NK-92 (cell line): Measurements from ENCODE around the gene C1QTNF9B.
"Not testable (repeated sequence)": the region's sequence is repeated elsewhere in the genome, so short reads cannot be mapped to it uniquely, and the experiment has no call there.

Experiments used
- DNase-seq: peaks from one replicate; lab custom pipeline; 2025; ENCODE audit not compliant: unreplicated experiment; lab: John Stamatoyannopoulos, UW

C1QTNF9B gene

DNA sequence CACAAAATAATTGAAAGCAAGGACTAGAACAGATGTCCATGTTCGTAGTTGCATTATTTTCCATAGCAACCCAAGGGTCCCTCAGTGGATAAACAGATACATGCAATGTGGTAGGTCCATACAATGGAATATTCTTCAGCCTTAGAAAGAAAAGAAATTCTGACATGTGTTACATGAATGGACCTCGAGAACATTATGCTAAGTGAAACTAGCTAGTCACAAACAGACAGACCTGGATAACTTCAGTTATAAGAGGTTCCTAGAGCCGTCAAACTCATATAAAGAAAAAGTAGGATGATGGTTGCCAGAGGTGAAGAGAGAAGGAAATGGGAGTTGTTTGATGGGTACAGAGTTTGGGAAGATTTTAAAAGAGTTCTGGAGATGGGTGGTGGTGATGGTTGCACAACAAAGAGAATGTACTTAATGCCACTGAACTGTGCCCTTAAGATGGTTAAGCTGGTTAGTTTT is at the start of gene C1QTNF9B:
Gene C1QTNF9B, minus strand, starts transcription at position 51 of the 468 bp plus-strand sequence.
- not testable (repeated sequence) for DNase-seq

DNA sequence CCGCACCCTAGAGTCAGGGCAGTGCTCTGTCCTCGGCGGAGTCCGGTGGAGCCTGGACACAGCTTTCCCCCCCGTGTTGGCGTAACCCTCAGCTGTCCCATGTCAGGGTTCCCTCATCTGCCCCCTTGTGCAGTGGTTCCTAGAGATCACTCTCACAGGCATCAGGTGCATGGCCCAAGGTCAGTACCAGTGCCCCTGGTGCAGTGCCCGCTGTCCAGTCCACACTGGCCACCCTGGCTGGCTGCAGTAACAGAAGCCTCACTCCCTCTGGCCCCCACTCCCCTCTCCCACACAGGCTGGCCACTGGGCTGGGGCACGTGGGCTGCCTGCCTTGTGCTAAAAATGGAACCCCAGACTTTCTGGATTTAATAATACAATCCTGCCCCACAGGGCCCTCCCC is 49.6 kb upstream of the C1QTNF9B start:
- DNase-seq: no peak

GRCh38 chr13:23946067-23946466 is 48.8 kb upstream of the C1QTNF9B start:
- no peak for DNase-seq

- no peak for DNase-seq
Observed at GRCh38 chr13:23945612-23946011, 48.3 kb upstream of the C1QTNF9B start.

- no peak for DNase-seq
Observed at GRCh38 chr13:23941211-23941610, 43.9 kb upstream of the C1QTNF9B start.

GRCh38 chr13:23939666-23940065 is 42.4 kb upstream of the C1QTNF9B start:
- not testable (repeated sequence) for DNase-seq

- DNase-seq: no peak
Observed at GRCh38 chr13:23934520-23934919, 37.2 kb upstream of the C1QTNF9B start.

DNA sequence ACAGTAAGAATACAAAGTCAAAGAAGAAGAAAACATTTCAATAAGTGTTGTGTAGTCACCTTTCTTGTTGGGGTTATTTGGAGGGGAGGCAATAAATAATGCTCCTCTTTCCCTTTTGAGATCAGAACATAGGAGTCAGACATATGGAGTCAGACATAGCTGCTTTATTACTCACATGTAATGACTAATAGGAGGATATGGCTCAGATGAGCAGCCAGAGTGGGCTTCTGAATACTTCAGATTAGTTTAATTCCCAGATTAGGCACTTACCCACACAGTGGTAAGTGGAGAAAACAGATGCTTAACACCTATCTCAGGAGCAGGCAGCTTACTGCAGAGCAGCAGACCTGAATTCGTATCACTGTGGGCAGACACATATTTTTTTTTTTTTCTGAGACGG is 31.7 kb upstream of the C1QTNF9B start:
- DNase-seq: no peak

GRCh38 chr13:23923031-23923430 is 25.7 kb upstream of the C1QTNF9B start:
- DNase-seq: no peak

GRCh38 chr13:23922005-23922932 is 25.0 kb upstream of the C1QTNF9B start:
- DNase-seq: no peak

DNA sequence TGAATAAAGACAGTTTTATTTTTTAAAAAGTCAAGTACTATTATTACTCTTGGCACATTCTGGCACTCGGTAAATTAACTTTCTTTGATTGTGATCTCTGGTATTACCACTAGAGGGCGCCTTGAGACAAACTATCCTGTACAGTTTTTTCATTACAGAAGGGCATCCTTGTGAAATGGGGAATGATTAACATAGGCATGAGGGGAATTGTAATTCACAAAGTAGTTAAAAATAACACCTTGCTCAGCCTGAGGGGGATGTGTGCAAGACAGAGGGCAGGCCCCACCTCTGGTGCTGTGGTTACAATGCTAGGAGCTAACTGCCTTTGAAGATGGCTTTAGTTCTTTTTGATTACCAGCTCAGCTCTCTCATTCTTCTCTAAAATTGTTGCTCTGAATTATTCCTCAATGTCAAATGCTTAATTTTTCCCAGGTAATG is 24.2 kb upstream of the C1QTNF9B start:
- DNase-seq: no peak

DNA sequence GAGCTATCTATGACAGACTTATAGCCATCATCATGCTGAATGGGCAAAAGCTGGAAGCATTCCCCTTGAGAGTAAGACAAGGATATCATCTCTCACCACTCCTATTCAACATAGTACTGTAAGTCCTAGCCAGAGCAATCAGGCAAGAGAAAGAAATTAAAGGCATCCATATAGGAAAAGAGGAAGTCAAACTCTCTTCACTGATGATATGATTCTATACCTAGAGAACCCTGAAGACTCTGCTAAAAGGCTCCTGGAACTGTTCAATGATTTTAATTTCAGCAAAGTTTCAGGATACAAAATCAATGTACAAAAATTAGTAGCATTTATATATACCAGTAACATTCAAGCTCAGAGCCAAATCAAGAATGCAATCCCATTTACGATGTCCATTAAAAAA is 21.7 kb upstream of the C1QTNF9B start:
- DNase-seq: no peak

GRCh38 chr13:23918208-23918607 is 20.9 kb upstream of the C1QTNF9B start:
- no peak for DNase-seq

- no peak for DNase-seq
Observed at GRCh38 chr13:23915308-23915707, 18.0 kb upstream of the C1QTNF9B start.

- no peak for DNase-seq
Observed at GRCh38 chr13:23912469-23912868, 15.2 kb upstream of the C1QTNF9B start.

DNA sequence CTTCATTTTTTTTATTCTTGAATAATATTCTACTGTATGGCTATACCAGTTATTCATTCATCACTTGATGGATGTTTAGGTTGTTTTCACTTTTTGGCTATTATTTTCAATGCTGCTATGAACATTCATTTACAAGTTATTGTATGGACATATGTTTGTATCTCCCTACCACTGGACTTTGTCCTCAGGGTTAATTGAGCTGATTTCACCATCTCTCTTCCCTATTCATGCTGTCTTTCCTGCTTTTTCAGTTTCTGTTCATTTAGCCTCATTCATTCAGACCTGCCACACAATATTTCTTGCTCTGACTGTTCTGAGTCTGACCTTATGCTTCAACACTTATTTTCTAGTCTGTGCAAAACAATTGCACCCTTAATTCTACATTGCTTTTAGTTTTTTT is 12.3 kb upstream of the C1QTNF9B start:
- DNase-seq: no peak

DNA sequence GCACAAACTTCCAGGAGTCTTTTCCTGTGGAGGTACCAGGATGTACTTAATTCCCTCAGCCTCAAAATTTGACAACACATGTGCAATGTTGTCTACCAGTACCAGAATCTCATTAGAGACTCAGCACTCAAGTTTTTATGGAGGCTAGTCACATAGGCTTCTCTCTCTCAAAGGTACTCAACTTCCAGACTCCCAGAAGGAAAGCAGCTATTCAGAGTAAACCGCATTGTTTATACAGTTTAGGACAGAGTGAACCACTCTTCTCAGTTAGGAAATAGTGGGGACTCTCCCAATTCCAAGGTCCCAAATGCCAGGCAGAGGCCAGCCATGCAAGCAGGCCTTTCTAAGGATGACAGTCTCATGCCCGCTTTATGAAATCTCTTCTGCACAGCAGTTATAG is 8.5 kb upstream of the C1QTNF9B start:
- DNase-seq: no peak

- DNase-seq: no peak
Observed at GRCh38 chr13:23903906-23904280, 6.6 kb upstream of the C1QTNF9B start.

- DNase-seq: no peak
Observed at GRCh38 chr13:23902975-23903905, 5.9 kb upstream of the C1QTNF9B start.

GRCh38 chr13:23901365-23901764 is 4.1 kb upstream of the C1QTNF9B start:
- DNase-seq: peak; percentile 6

GRCh38 chr13:23899555-23899954 is 2.3 kb upstream of the C1QTNF9B start:
- DNase-seq: no peak

- no peak for DNase-seq
Observed at GRCh38 chr13:23898101-23898500, 799 bp upstream of the C1QTNF9B start.
